Mucosa of rectum (tissue), 2 donors: ENCODE results near the gene TBPL2.
"Not testable (repeated sequence)": the region's sequence is repeated elsewhere in the genome, so short reads cannot be mapped to it uniquely, and the experiment has no call there.

Experiments used
- H3K27ac ChIP-seq, 2 donors: one replicate each; pipeline ENCODE4 v1.7.0; 2013; ENCODE audit warnings: inconsistent platforms in 2 of 2, low read depth in 2 of 2, low read length in 2 of 2
- H3K27me3 ChIP-seq, 2 donors: one replicate each; pipeline ENCODE4 v1.7.0; 2013; ENCODE audit warnings: low read length in 2 of 2; ENCODE audit not compliant: control insufficient read depth in 2 of 2, insufficient read depth in 2 of 2
- H3K36me3 ChIP-seq, 2 donors: one replicate each; pipeline ENCODE4 v1.7.0; 2013; ENCODE audit warnings: low read length in 2 of 2; ENCODE audit not compliant: control insufficient read depth in 2 of 2, insufficient read depth in 2 of 2
- H3K4me1 ChIP-seq, 2 donors: one replicate each; pipeline ENCODE4 v1.7.0; 2013; ENCODE audit warnings: low read length in 2 of 2, mild to moderate bottlenecking in 1 of 2; ENCODE audit not compliant: control insufficient read depth in 2 of 2, insufficient read depth in 2 of 2
- H3K4me3 ChIP-seq, 2 donors: one replicate each; pipeline ENCODE4 v1.7.0; 2013; ENCODE audit warnings: low read length in 2 of 2
- H3K9ac ChIP-seq, 2 donors: one replicate each; pipeline ENCODE4 v1.7.0; 2013; ENCODE audit warnings: low read length in 2 of 2, low read depth in 1 of 2, mild to moderate bottlenecking in 1 of 2
- H3K9me3 ChIP-seq, 2 donors: one replicate each; pipeline ENCODE4 v1.7.0; 2013; ENCODE audit warnings: low read length in 2 of 2; ENCODE audit not compliant: control insufficient read depth in 2 of 2
- donor health status: healthy.
- donor health status: Normal muscosa, but diverticular disease.

The TBPL2 gene

DNA sequence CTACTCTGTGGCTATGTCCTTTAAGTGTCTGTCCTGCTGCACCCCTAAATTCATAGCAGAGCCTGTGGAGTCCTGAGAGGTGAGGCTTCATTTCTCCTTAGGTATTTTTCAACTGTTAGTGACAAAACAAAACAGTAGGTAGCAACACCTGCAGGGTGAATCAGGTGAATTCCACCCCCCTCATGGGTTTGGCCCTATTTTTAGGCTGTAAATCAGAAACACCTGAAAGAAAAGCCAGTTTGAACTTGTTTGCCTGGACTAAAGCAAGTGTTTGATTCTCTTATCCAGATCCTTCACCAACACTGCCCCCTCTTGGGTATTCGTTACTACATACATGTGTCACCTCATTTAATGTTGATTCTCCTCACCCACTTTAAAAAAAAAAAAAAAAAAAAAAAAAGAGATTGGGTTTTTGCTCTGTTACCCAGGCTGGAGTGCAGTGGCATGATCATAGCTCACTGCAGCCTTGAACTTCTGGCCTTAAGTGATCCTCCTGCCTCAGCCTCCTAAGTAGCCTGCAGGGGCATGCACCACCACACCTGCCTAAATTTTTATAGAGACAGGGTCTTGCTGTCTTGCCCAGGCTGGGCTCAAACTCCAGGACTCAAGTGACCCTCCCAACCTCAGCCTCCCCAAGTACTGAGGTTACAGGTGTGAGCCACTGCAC, 10.3 kb downstream of the TBPL2 start:
- H3K9ac ChIP-seq = no peak overlapping the region
- H3K4me3 ChIP-seq = no peak overlapping the region
- H3K27me3 ChIP-seq = no peaks in the 10 kb centered on the region
- H3K27ac ChIP-seq = no peak overlapping the region
- H3K36me3 ChIP-seq = no peaks in the 10 kb centered on the region
- no peaks in the 10 kb centered on the region for H3K9me3 ChIP-seq
- H3K4me1 ChIP-seq = peaks cover 7 to 17% of the 10 kb centered on the region in 2 donors

DNA sequence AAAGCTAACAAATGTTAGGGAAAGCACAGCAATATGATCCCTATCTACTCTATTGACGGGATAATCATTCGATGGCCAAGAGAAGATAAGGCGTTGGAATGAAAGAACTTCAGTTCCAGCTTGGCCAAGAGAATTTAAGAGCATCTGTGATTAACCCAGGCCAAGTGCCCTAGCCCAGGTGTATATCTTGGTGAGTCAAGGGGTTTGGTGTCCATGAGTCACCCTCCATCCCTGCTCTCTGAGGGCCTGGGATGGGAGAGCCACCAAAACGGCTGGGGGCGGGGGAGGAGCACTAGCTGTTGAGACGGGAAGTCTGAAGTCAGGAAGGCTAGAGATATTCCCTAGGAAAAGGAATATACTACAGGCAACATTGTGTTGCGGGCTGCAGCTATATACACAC, 13.0 kb downstream of the TBPL2 start:
- Histone ChIP-seq H3K27ac (no peak overlapping the region), H3K27me3 (no peaks in the 10 kb centered on the region), H3K4me1 (peaks cover 0 to 19% of the 10 kb centered on the region in 2 donors), H3K4me3 (no peak overlapping the region), H3K9ac (no peak overlapping the region), H3K9me3 (no peaks in the 10 kb centered on the region), H3K36me3 (no peaks in the 10 kb centered on the region)

DNA sequence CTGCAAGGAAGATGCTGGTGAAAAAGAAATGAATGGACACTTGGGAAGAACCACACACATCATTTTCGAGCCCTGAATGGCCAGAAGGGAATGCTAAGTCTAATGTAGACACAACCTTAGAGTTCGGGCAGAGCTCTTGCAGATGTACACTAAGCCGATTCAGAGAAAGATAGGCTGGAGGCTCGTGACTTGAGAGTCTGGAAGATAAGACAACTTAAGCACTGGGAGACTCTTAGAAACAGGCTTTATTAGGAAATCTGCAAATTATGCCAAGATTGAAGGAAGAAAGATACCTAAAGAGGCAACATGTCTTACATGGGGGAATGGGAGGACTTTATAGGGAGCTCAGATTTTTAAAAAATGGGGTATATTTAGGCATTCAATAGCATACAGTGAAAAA, 13.5 kb downstream of the TBPL2 start:
- no peaks in the 10 kb centered on the region for H3K36me3 ChIP-seq
- peaks cover 0 to 19% of the 10 kb centered on the region in 2 donors for H3K4me1 ChIP-seq
- no peaks in the 10 kb centered on the region for H3K9me3 ChIP-seq
- H3K27ac ChIP-seq = no peak overlapping the region
- H3K27me3 ChIP-seq = no peaks in the 10 kb centered on the region
- H3K9ac ChIP-seq = no peak overlapping the region
- H3K4me3 ChIP-seq = no peak overlapping the region

DNA sequence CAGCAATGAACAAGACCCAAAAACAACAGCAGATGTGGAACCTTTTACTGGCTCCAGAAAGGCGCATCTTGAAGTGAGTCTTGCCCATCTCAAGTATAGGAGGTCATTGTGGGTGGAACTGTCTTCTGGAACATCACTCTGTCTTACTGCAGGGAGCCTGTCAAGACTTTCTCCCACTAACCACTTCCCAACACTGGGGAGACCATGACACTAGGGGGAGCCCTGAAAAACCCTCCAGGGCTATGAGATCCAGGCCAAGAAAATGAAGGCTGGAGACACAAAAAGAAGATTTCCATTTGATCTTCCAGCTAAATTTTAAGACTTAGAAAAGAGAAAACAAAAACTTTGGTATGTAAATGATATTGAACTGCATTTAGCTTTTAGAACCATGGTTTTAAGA, 15.3 kb downstream of the TBPL2 start:
- Histone ChIP-seq H3K4me1 (peaks cover 0 to 19% of the 10 kb centered on the region in 2 donors), H3K27me3 (no peaks in the 10 kb centered on the region), H3K27ac (no peak overlapping the region), H3K36me3 (no peaks in the 10 kb centered on the region), H3K4me3 (no peak overlapping the region), H3K9me3 (no peaks in the 10 kb centered on the region), H3K9ac (no peak overlapping the region)

DNA sequence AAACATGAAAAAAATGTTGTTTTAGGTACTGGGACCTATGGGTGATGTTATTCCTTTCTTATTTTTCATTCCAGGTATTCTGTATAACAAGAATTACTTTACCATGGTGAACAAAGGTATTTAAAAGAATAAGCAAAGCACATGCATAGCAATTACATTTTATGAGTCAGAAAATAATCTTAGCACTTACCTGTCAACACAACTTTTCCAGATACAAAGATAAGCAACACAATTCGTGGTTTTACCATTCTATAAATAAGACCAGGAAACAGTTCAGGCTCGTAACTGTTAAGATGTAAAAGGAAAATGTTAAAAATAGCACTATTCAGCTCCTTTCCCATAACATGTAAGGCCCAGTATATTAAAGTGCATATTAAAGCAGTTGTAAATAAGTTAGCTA, 16.4 kb downstream of the TBPL2 start:
- no peak overlapping the region for H3K27ac ChIP-seq
- no peaks in the 10 kb centered on the region for H3K9me3 ChIP-seq
- no peaks in the 10 kb centered on the region for H3K36me3 ChIP-seq

DNA sequence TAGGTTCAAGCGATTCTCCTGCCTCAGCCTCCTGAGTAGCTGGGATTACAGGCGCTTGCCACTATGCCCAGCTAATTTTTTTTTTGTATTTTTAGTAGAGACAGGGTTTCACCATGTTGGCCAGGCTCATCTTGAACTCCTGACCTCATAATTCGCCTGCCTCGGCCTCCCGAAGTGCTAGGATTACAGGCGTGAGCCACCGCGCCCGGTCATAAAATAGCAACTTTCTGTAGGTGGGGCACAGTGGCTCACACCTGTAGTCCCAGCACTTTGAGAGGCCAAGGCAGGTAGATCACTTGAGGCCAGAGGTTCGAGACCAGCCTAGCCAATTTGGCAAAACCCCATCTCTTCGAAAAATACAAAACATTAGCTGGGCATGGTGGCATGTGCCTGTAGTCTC, 18.1 kb downstream of the TBPL2 start:
- H3K27ac ChIP-seq, H3K9ac ChIP-seq, H3K27me3 ChIP-seq, H3K36me3 ChIP-seq, H3K9me3 ChIP-seq, H3K4me3 ChIP-seq: not testable (repeated sequence)
- H3K4me1 ChIP-seq = peaks cover 3 to 15% of the 10 kb centered on the region in 2 donors

More for the DNA sequence above, 16.4 kb downstream of the TBPL2 start:
- Histone ChIP-seq H3K9ac (no peak overlapping the region), H3K4me1 (peaks cover 0 to 13% of the 10 kb centered on the region in 2 donors), H3K4me3 (no peak overlapping the region), H3K27me3 (no peaks in the 10 kb centered on the region)

DNA sequence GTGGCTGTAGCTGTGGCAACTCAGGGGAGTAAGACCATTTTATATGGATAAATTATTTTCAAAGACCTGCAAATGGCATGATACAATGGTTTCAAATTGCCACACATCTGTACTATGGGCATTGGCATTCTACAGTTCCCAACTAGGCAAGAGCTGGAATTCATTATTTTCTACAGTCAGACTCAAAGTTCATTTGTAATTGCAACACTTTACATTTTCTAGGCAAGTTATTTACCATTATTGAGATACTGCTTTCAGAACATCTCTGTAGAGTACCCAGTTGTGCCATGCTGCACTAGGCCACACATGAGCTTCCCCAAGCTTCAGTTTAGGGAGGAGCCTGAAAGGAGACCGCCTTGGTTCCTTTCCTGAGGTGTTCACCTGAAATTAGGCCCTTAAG, 20.8 kb downstream of the TBPL2 start:
- peaks cover 7 to 12% of the 10 kb centered on the region in 2 donors for H3K4me1 ChIP-seq
- H3K36me3 ChIP-seq = no peaks in the 10 kb centered on the region
- H3K4me3 ChIP-seq = no peak overlapping the region
- H3K27ac ChIP-seq = no peak overlapping the region
- H3K9ac ChIP-seq = no peak overlapping the region
- no peaks in the 10 kb centered on the region for H3K9me3 ChIP-seq
- no peaks in the 10 kb centered on the region for H3K27me3 ChIP-seq

DNA sequence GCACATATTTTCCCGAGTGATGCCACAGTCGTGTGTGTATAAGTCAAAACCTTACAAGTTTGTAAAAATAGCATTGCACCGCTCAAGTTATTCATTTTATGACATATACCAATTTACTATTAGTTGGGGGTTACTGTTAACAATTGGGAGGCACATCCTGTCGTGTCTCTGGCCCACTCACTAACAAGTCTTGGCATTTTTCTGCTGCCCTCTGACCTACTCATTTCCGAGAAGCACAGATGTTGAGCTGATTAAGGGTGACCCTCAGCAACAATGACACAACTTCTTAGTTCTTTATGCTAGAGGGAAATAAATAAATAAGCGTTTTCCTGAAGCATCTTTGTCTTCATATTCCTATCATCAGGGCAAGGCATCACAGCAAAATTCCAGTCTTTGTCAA, 22.0 kb downstream of the TBPL2 start:
- no peak overlapping the region for H3K4me3 ChIP-seq
- no peaks in the 10 kb centered on the region for H3K27me3 ChIP-seq
- H3K9ac ChIP-seq = no peak overlapping the region
- no peaks in the 10 kb centered on the region for H3K36me3 ChIP-seq
- no peaks in the 10 kb centered on the region for H3K9me3 ChIP-seq
- H3K27ac ChIP-seq = no peak overlapping the region
- H3K4me1 ChIP-seq = peaks cover 4 to 7% of the 10 kb centered on the region in 2 donors

DNA sequence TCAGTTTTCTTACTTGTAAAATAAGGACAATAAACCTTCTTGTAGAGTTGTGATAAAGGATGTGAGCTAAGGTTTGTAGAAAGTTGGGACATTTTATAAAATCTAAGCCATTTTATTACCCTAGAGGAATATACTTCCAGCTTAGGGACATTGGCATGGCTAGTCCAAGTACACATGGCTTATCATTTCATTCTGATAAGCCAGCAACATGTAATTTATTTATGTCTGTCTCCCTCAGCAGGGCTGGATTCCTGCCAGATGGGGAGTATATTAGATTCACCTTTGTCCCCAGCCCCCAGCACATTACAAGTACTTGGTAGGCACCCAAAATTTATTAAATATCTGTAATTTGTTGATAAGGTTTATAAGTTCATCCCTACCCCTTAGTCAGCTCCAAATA, 22.5 kb downstream of the TBPL2 start:
- Histone ChIP-seq H3K27ac (no peak overlapping the region), H3K9me3 (no peaks in the 10 kb centered on the region)

DNA sequence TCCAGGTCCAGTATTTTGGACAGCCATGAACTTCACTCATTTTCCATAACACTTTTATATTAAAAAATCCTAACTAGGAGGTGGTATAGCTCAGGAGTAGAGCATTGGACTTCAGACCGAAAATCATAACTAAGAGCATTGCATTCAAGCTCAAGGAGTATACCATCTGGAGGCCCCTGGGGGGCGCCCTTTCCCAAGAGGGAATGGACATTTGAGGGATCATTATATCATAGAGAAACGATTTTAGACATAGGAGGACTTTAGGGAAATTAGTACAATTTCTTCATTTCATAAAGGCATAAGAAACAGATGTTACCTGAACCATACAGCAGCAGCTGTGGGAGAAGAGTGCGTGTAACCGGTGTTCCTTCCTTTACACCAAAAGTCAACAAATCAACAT, 23.6 kb downstream of the TBPL2 start:
- H3K27ac ChIP-seq = no peak overlapping the region
- no peaks in the 10 kb centered on the region for H3K27me3 ChIP-seq
- H3K9ac ChIP-seq = peak overlapping the region in 1 of 2 donors; percentile 4
- no peaks in the 10 kb centered on the region for H3K9me3 ChIP-seq
- H3K36me3 ChIP-seq = no peaks in the 10 kb centered on the region
- no peak overlapping the region for H3K4me3 ChIP-seq
- peaks cover 8 to 11% of the 10 kb centered on the region in 2 donors for H3K4me1 ChIP-seq

More for the DNA sequence above, 22.5 kb downstream of the TBPL2 start:
- no peaks in the 10 kb centered on the region for H3K36me3 ChIP-seq
- H3K4me1 ChIP-seq = peaks cover 3 to 7% of the 10 kb centered on the region in 2 donors
- no peak overlapping the region for H3K9ac ChIP-seq
- H3K4me3 ChIP-seq = no peak overlapping the region
- no peaks in the 10 kb centered on the region for H3K27me3 ChIP-seq
